K562 (cell line): ENCODE results near the gene LONRF2. TPM values are rescaled to one million over a fixed set of nuclear protein-coding genes. Genes with fewer than 3 reads are reported as not detected.
A peak's percentile ranks its signal among the peaks of the same experiment; 100 is the strongest.

Experiments
- ATAC-seq: fragments of 200-7000 bp; cut with Tn5 transposase; 3 replicates; pipeline ENCODE4 v1.9.1; 2020; ENCODE audit warnings: moderate library complexity
- BruUV-seq: library from RNA; stranded (reverse); fragments of 400-500 nt; replicated peaks from 2 replicates; lab custom pipeline; 2021; lab: Mats Ljungman, UMichigan
- CTCF ChIA-PET: fragments of 300-600 bp; formaldehyde crosslinking; extraction: SDS; loops from one replicate; lab custom pipeline; 2021; ENCODE audit warnings: low intra/inter-chr PET ratio; lab: Yijun Ruan, JAX
- POLR2A ChIA-PET: fragments of 300-600, 350-650 bp; sonication (Branson Sonifier 250); formaldehyde crosslinking; extraction: SDS; loops from one replicate; lab custom pipeline; 2021; ENCODE audit warnings: antibody characterized with exemption, inconsistent platforms; lab: Yijun Ruan, JAX
- DNase-seq, 4 experiments: peaks; one replicate each; pipeline versions ENCODE4 v3.0.0 to v3.0.0-alpha.2; 2011 to 2018; ENCODE audit warnings: low spot score in 3 of 4, mixed read lengths in 3 of 4; ENCODE audit errors: extremely low read depth in 1 of 4
- FAIRE-seq: peaks from 2 replicates; lab custom pipeline; 2011; peaks lifted over from hg19 to GRCh38; lab: Jason Lieb, UNC
- H2AFZ ChIP-seq: 2 replicates; pipeline ENCODE4 v1.6.0; 2011; ENCODE audit warnings: low read depth, low read length, control low read depth, inconsistent platforms
- H3K27ac ChIP-seq: fragments of 200-600 bp; 3 replicates; pipeline ENCODE4 v1.8.0; 2011; ENCODE audit warnings: low read depth, mild to moderate bottlenecking, control low read depth, inconsistent platforms, low read length, moderate library complexity, mixed read lengths; ENCODE audit errors: extremely low read depth
- H3K27me3 ChIP-seq, 2 experiments: fragments of 300-600 bp in 1 of 2; 2 replicates in 1 of 2; 3 replicates in 1 of 2; pipeline versions ENCODE4 v1.6.0 to v1.8.0; 2011; ENCODE audit warnings: inconsistent platforms in 2 of 2, low read length in 2 of 2, mild to moderate bottlenecking in 1 of 2, mixed read lengths in 1 of 2, moderate library complexity in 1 of 2; ENCODE audit not compliant: control insufficient read depth in 2 of 2, insufficient read depth in 2 of 2
- H3K36me3 ChIP-seq: fragments of 300-600 bp; 3 replicates; pipeline ENCODE4 v1.8.0; 2011; ENCODE audit warnings: mild to moderate bottlenecking, low read length, inconsistent platforms; ENCODE audit not compliant: control insufficient read depth, insufficient read depth
- H3K4me1 ChIP-seq, 2 experiments: fragments of 200-600 bp in 1 of 2; replicated peaks in 1 of 2; 2 replicates in 1 of 2; 3 replicates in 1 of 2; pipeline versions ENCODE4 v1.5.1 to v1.8.0; 2011; ENCODE audit warnings: inconsistent platforms in 2 of 2, low read length in 2 of 2, mild to moderate bottlenecking in 1 of 2, mixed read lengths in 1 of 2, moderate library complexity in 1 of 2; ENCODE audit not compliant: control insufficient read depth in 2 of 2, insufficient read depth in 2 of 2
- H3K4me2 ChIP-seq: 2 replicates; pipeline ENCODE4 v1.6.1; 2011; ENCODE audit warnings: low read length, control low read depth, inconsistent platforms, mixed read lengths; ENCODE audit not compliant: insufficient read depth
- H3K4me3 ChIP-seq: fragments of 200-600 bp; sonication (generic), shearing (Covaris generic); 2 replicates; pipeline ENCODE4 v1.5.1; 2016; ENCODE audit warnings: control low read depth, inconsistent platforms
- H3K79me2 ChIP-seq: fragments of 200-600 bp; 3 replicates; pipeline ENCODE4 v1.8.0; 2011; ENCODE audit warnings: low read length, inconsistent platforms; ENCODE audit not compliant: control insufficient read depth, insufficient read depth
- H3K9ac ChIP-seq, 2 experiments: 2 replicates each; pipeline versions ENCODE4 v1.6.0 to v1.6.1; 2011; ENCODE audit warnings: low read depth in 2 of 2, low read length in 2 of 2, control low read depth in 1 of 2, inconsistent platforms in 1 of 2, mild to moderate bottlenecking in 1 of 2, mixed read lengths in 1 of 2; ENCODE audit not compliant: insufficient read depth in 1 of 2
- H3K9me1 ChIP-seq: one replicate; pipeline ENCODE4 v1.6.0; 2011; ENCODE audit warnings: inconsistent platforms, mild to moderate bottlenecking, low read length, moderate library complexity; ENCODE audit not compliant: control insufficient read depth, insufficient read depth
- H3K9me3 ChIP-seq: replicated peaks from 2 replicates; pipeline ENCODE4 v1.5.1; 2011; ENCODE audit warnings: low read depth, low read length, inconsistent platforms; ENCODE audit not compliant: control insufficient read depth, insufficient read depth
- H4K20me1 ChIP-seq: replicated peaks from 2 replicates; pipeline ENCODE4 v1.6.1; 2011; ENCODE audit warnings: low read length, inconsistent platforms, mixed read lengths; ENCODE audit not compliant: control insufficient read depth, insufficient read depth
- MAFG ChIP-seq: fragments of 450-650 bp; conservative IDR thresholded peaks from 2 replicates; pipeline ENCODE4 v1.6.1; 2016; ENCODE audit warnings: missing genetic modification characterization, missing compliant biosample characterization
- MAFK ChIP-seq: IDR thresholded peaks from 2 replicates; pipeline ENCODE4 v1.6.1; 2011; ENCODE audit warnings: low read length, improper control_type of control experiment
- SAP30 ChIP-seq: fragments of 200-600 bp; sonication (generic); IDR thresholded peaks from 2 replicates; pipeline ENCODE4 v1.6.1; 2012; ENCODE audit warnings: borderline replicate concordance, low read depth, mild to moderate bottlenecking, moderate library complexity, low read length, control low read depth, inconsistent platforms; ENCODE audit not compliant: insufficient read depth, poor library complexity, severe bottlenecking
- TFAP4 ChIP-seq: sonication (generic); formaldehyde crosslinking; IDR thresholded peaks from 2 replicates; pipeline ENCODE4 v1.8.0; 2022; ENCODE audit warnings: missing genetic modification reagents, mild to moderate bottlenecking, moderate library complexity, borderline replicate concordance
- YBX1 ChIP-seq: fragments of 450-650 bp; IDR thresholded peaks from 2 replicates; pipeline ENCODE4 v1.7.1; 2016; ENCODE audit warnings: mild to moderate bottlenecking
- ZNF764 ChIP-seq: fragments of 250-450 bp; sonication (Bioruptor Pico); IDR thresholded peaks from 2 replicates; pipeline ENCODE4 v1.4.0; 2020; ENCODE audit warnings: low read depth, mild to moderate bottlenecking, moderate library complexity
- WGBS: fragments of 100-300 bp; shearing (Covaris generic); methylation state at CpG from one replicate; pipeline ENCODE4 v1.1.6; 2016; ENCODE audit warnings: low coverage, mixed read lengths; ENCODE audit not compliant: insufficient coverage; ENCODE audit errors: missing lambda C conversion rate; 5-methylcytosine and 5-hydroxymethylcytosine counted together
- in situ Hi-C: fragments of 300-500 bp; cut with MboI; formaldehyde crosslinking; loops from 4 replicates; pipeline ENCODE4 v1.15.0; 2018; ENCODE audit warnings: inconsistent platforms, mixed read lengths
- intact Hi-C: fragments of 100-400 bp; cut with micrococcal nuclease; formaldehyde crosslinking; loops from 2 replicates; pipeline ENCODE4 v1.14.2; 2022
- polyA plus RNA-seq, 8 experiments: library from polyadenylated mRNA; depleted of rRNA in 4 of 8; stranded (reverse) in 5 of 8; unstranded in 3 of 8; fragments of >200 nt; fragmentation: Nextera tagmentation in 2 of 8; fragmentation: Illumina TruSeq in 1 of 8; extraction: Ambion mirVana in 2 of 8; extraction: Trizol in 1 of 8; gene quantifications; 2 replicates each; pipeline versions ENCODE4 v1.2.1 to v1.2.3, GENCODE V29; 2011 to 2014; ENCODE audit warnings: inconsistent platforms in 1 of 8, missing spikeins in 1 of 8
- total RNA-seq, 7 experiments: library from RNA; depleted of rRNA in 6 of 7; stranded (reverse); fragments of >200 nt in 6 of 7; fragmentation: Illumina TruSeq in 2 of 7; extraction: Trizol in 2 of 7; gene quantifications; 2 replicates each; pipeline versions ENCODE4 v1.2.1 to v1.2.3, GENCODE V29; 2011 to 2021; ENCODE audit warnings: low replicate concordance in 1 of 7

The LONRF2 gene
- total and polyA plus RNA-seq, 9 of the 15 experiments (the other 6 are each of a cell fraction or from before 2014, with no cell fraction given): 0.35 to 5.0 (median 2.7) TPM

DNA sequence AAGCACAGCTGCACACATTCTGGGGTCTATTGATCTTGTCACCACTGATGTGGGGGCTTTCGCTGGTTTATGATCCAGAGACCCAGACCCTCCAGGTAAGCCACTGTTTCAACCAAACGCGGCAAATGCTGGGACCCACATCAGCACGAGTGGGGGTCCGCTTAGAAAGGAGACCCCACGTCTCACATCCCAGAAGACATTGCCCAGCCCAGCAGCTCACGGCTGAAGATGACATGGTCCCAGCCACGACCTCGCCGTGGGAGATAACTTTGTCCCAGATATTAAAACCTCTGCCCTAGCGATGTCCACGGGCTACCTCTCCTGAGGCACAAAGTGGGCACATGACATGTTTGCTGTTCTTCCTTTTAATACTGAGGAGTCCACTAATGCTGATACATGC is 43.8 kb downstream of the LONRF2 start:
- CTCF ChIA-PET: no interaction called here
- Histone ChIP-seq H3K4me3 (no peak overlapping the region), H3K9me3 (no peaks in the 10 kb centered on the region), H3K4me2 (peak overlapping the region; percentile 27; the same call in 1 of the 2 replicates), H3K9ac (peak overlapping the region; percentile 23 to 46; a peak in 1 of 4 replicates), H4K20me1 (no peaks in the 10 kb centered on the region), H3K9me1 (no peaks in the 10 kb centered on the region), H3K36me3 (peaks cover 9% of the 10 kb centered on the region), H3K79me2 (no peaks in the 10 kb centered on the region), H3K27me3 (no peaks in the 10 kb centered on the region), H3K4me1 (peaks cover 25 to 46% of the 10 kb centered on the region in 2 experiments), H3K27ac (peak overlapping the region; percentile 73), H2AFZ (peak overlapping the region; percentile 78)
- no TSS peak for BruUV-seq
- 95% methylated on average over 11 of the region's 12 CpGs for WGBS
- POLR2A ChIA-PET: no interaction called here
- intact Hi-C loops (no loop called here), in situ Hi-C loops (no loop called here)
- no peak for DNase-seq
- no peak for TF ChIP-seq MAFK
- no peak for TF ChIP-seq SAP30
- no peak for TF ChIP-seq MAFG (tag)
- TF ChIP-seq ZNF764: no peak
- TF ChIP-seq YBX1: no peak
- 0 out of 2 replicates have a peak, but pooled peaks have one; percentile 6 for TF ChIP-seq TFAP4
- ATAC-seq: no peak
- no peak for FAIRE-seq
